Measurements from ENCODE around the gene GATM.

The GATM gene

DNA sequence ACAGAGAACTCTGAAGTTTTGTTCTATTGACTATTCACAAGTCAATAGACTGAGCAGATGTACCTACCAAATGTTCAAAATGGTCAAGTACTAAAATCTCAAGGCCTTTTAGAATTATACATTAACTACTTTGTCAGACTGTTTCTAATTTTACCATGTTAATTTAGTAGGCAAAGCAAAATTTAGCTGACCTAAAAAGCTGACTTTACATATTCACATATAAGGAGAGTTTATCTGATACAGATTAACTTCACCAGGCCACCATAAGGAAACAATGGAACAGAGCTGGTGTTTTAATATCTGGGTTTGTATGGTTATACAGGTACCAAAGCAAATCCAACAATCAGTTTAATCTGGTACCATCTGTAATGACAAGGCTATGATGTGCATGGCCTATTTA lies 15.9 kb downstream of the GATM start:
- no peak overlapping the region for H3K4me3 ChIP-seq (ENCODE audit: low read depth, low read length)

- no peak overlapping the region for H3K4me3 ChIP-seq (ENCODE audit: low read depth, low read length)
Measured at GRCh38 chr15:45361878-45362277, 16.5 kb downstream of the GATM start.

- no peak overlapping the region for H3K4me3 ChIP-seq (ENCODE audit: low read depth, low read length)
Measured at GRCh38 chr15:45355860-45356259, 22.5 kb downstream of the GATM start.

DNA sequence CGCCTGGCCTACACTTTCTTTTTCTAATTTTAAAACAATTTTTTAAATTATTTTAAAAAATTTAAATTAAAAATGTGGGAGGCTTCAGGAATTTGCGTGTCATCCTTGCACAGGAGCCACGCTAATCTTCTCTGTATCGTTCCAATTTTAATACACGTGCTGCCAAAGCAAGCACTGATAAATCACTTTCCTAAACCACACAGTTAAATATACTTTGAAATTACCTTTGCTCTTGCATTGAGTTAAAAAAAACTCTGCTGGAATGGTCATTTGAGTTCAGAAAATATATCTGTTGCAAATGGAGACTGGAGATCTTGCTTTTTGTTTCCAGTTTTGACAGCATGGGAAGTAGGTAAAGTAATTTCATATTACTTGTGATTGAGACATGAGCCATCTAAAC lies 23.6 kb downstream of the GATM start:
- no peak overlapping the region for H3K4me3 ChIP-seq (ENCODE audit: low read depth, low read length)

DNA sequence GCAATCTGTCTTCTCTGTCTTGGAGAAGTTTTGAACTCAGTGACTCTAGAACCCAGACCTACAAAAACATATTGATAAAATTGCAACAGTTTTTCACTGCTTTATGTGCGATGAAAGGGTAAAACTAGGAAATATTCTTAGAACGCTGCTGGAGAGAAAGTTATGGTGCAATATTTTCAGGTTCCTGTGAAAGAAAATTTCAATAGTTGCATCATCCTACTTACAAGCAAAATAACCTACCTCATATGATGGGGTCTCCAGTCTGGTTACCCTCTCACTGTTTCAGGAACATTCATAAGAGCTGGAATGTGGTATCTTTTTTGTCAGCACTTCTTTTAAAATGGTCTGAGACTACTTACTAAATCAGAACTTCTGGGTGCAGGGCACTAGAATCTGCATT lies 27.1 kb downstream of the GATM start:
- no peak overlapping the region for H3K4me3 ChIP-seq (ENCODE audit: low read depth, low read length)

DNA sequence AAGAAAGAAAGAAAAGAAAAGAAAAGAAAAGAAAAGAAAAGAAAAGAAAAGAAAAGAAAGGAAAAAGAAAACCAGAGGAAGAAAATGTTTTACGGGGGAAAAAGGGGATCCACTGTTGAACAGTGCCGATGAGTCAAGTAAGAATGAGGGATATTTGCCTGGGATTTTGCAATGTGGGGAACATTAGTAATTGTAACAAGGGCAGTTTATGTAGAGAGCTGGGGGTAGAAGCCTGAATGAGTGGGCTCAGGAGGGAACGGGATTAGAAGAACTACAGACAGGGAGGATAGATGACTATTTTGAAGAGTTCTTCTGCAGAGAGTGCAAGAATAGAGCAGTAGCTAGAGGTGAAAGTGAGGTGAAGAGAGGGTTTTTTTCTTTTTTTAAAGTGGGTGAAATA lies 28.7 kb downstream of the GATM start:
- no peak overlapping the region for H3K4me3 ChIP-seq (ENCODE audit: low read depth, low read length)

GRCh38 chr15:45347989-45348388 lies 30.4 kb downstream of the GATM start:
- no peak overlapping the region for H3K4me3 ChIP-seq (ENCODE audit: low read depth, low read length)

GRCh38 chr15:45347033-45347432 lies 31.3 kb downstream of the GATM start:
- no peak overlapping the region for H3K4me3 ChIP-seq (ENCODE audit: low read depth, low read length)

- H3K4me3 ChIP-seq (ENCODE audit: low read depth, low read length) = no peak overlapping the region
Measured at GRCh38 chr15:45346381-45346780, 32.0 kb downstream of the GATM start.

GRCh38 chr15:45343258-45343860 lies 35.0 kb downstream of the GATM start:
- H3K4me3 ChIP-seq (ENCODE audit: low read depth, low read length) = no peak overlapping the region

DNA sequence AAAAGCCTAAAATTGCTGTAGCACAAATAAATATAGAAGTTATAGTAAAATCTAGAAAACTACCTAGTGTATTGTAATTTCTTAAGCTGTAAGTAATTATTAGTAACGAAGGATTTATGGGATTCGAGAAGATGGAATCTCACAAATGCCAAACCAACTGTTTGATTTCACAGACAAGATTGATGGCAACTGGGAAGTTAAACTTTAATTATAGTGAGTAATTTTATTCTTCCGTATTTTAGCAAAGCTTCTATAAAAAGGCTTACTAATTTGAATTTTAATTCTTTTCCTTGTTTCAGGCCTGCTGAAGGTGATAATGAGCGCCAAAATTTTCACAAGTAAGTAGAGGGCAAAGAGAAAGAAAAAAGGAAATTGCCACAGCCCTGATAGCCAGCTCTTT lies 36.6 kb downstream of the GATM start:
- H3K4me3 ChIP-seq (ENCODE audit: low read depth, low read length) = no peak overlapping the region

- no peak overlapping the region for H3K4me3 ChIP-seq (ENCODE audit: low read depth, low read length)
Measured at GRCh38 chr15:45340429-45340828, 37.9 kb downstream of the GATM start.

- H3K4me3 ChIP-seq (ENCODE audit: low read depth, low read length) = no peak overlapping the region
Measured at GRCh38 chr15:45338417-45338816, 39.9 kb downstream of the GATM start.

- H3K4me3 ChIP-seq (ENCODE audit: low read depth, low read length) = no peak overlapping the region
Measured at GRCh38 chr15:45337224-45337623, 41.1 kb downstream of the GATM start.

- H3K4me3 ChIP-seq (ENCODE audit: low read depth, low read length) = no peak overlapping the region
Measured at GRCh38 chr15:45333550-45333949, 44.8 kb downstream of the GATM start.

GRCh38 chr15:45332694-45333093 lies 45.6 kb downstream of the GATM start:
- H3K4me3 ChIP-seq (ENCODE audit: low read depth, low read length) = no peak overlapping the region

- no peak overlapping the region for H3K4me3 ChIP-seq (ENCODE audit: low read depth, low read length)
Measured at GRCh38 chr15:45331972-45332371, 46.4 kb downstream of the GATM start.

DNA sequence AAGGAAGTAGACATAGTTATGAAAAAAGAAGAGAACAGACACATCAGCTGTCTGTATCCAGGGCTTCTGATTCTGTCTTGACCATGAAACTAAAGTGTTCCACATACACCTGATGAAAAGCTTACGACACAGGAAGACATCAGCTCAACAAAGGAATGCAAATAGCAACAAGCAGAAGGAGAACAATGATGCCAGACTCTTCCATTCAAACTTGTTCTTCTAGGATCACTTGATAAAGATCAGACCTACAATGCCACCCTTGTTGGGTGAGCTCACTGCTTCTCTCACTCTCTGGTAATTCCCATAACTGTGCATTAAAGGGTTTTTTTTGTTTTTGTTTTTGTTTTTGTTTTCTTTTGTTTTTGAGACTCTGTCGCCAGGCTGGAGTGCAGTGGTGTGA lies 49.7 kb downstream of the GATM start:
- H3K4me3 ChIP-seq (ENCODE audit: low read depth, low read length) = no peak overlapping the region

GRCh38 chr15:45326741-45327140 lies 51.6 kb downstream of the GATM start:
- H3K4me3 ChIP-seq (ENCODE audit: low read depth, low read length) = no peak overlapping the region

DNA sequence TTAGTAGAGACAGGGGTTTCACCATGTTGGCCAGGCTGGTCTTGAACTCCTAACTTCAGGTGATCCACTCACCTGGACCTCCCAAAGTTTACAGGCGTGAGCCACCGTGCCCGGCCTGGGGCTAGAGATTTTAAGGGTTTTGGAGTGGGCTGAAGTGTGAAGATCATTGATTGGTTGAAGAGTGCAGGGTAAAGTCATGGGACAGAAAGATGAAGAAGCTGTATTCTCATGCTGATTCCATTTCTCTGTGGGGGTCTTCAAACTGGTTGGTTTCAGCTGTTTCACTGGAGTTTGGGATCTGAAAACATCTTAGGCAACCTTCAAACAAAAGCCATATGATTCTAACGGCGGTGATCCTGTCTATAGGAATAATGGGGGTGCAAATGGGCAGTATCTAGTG lies 52.1 kb downstream of the GATM start:
- no peak overlapping the region for H3K4me3 ChIP-seq (ENCODE audit: low read depth, low read length)

- no peak overlapping the region for H3K4me3 ChIP-seq (ENCODE audit: low read depth, low read length)
Measured at GRCh38 chr15:45320581-45321205, 57.7 kb downstream of the GATM start.

GRCh38 chr15:45319472-45320214 lies 58.7 kb downstream of the GATM start:
- no peak overlapping the region for H3K4me3 ChIP-seq (ENCODE audit: low read depth, low read length)

All from iPS-11a (cell line).